Naive thymus-derived CD4-positive, alpha-beta T cell (primary cell): ENCODE results near the gene WDR93. TPM values are rescaled to one million over a fixed set of nuclear protein-coding genes. Genes with fewer than 3 reads are reported as not detected.

Experiments used
- ATAC-seq: fragments of 150-1000 bp; cut with Tn5 transposase; 2 replicates; pipeline ENCODE4 v1.10.0; 2021; ENCODE audit warnings: mild to moderate bottlenecking, moderate library complexity
- CTCF ChIA-PET: fragments of 350-600 bp; sonication (Branson Sonifier 250); formaldehyde crosslinking; loops from one replicate; lab custom pipeline; 2021; ENCODE audit warnings: antibody characterized with exemption; lab: Charles Lee
- POLR2A ChIA-PET: fragments of 350-600 bp; sonication (Branson Sonifier 250); formaldehyde crosslinking; loops from one replicate; lab custom pipeline; 2021; ENCODE audit warnings: antibody characterized with exemption, inconsistent platforms; lab: Charles Lee
- DNase-seq, 9 donors: peaks; one replicate each; pipeline versions ENCODE4 v3.0.0 to v3.0.0-alpha.2; 2020 to 2022; ENCODE audit warnings: mixed read lengths in 1 of 9
- H3K27ac ChIP-seq: one replicate; pipeline ENCODE4 v1.7.0; 2013; ENCODE audit warnings: mild to moderate bottlenecking, low read depth, low read length, moderate library complexity
- H3K27me3 ChIP-seq, 2 donors: one replicate each; pipeline ENCODE4 v1.7.0; 2013; ENCODE audit warnings: low read length in 2 of 2, mild to moderate bottlenecking in 2 of 2, moderate library complexity in 2 of 2; ENCODE audit not compliant: control insufficient read depth in 2 of 2, insufficient read depth in 2 of 2
- H3K36me3 ChIP-seq, 3 experiments: 1 replicate in 2 of 3; 2 replicates in 1 of 3; pipeline ENCODE4 v1.7.0; 2013; ENCODE audit warnings: low read length in 3 of 3, mild to moderate bottlenecking in 3 of 3, moderate library complexity in 1 of 3; ENCODE audit not compliant: insufficient read depth in 3 of 3, control insufficient read depth in 2 of 3
- H3K4me1 ChIP-seq, 2 donors: one replicate each; pipeline ENCODE4 v1.7.0; 2013; ENCODE audit warnings: low read length in 2 of 2, mild to moderate bottlenecking in 2 of 2, moderate library complexity in 1 of 2; ENCODE audit not compliant: control insufficient read depth in 2 of 2, insufficient read depth in 2 of 2
- H3K4me3 ChIP-seq: 2 replicates; pipeline ENCODE4 v1.7.0; 2013; ENCODE audit warnings: mild to moderate bottlenecking, low read length
- H3K9me3 ChIP-seq, 3 experiments: 1 replicate in 2 of 3; 2 replicates in 1 of 3; pipeline ENCODE4 v1.7.0; 2013; ENCODE audit warnings: low read length in 3 of 3; ENCODE audit not compliant: control insufficient read depth in 2 of 3
- H3K27ac Mint-ChIP-seq, 9 donors: one replicate each; pipeline ENCODE4 v1.8.0; 2020 to 2022; ENCODE audit warnings: mixed read lengths in 9 of 9, mild to moderate bottlenecking in 8 of 9, moderate library complexity in 5 of 9, inconsistent platforms in 2 of 9
- H3K27me3 Mint-ChIP-seq, 5 donors: one replicate each; pipeline ENCODE4 v1.8.0; 2021 to 2022; ENCODE audit warnings: mixed read lengths in 5 of 5, mild to moderate bottlenecking in 1 of 5
- H3K36me3 Mint-ChIP-seq, 5 donors: one replicate each; pipeline ENCODE4 v1.8.0; 2020 to 2022; ENCODE audit warnings: mixed read lengths in 5 of 5, mild to moderate bottlenecking in 3 of 5, inconsistent platforms in 1 of 5
- H3K4me1 Mint-ChIP-seq, 7 donors: one replicate each; pipeline ENCODE4 v1.8.0; 2020 to 2022; ENCODE audit warnings: mixed read lengths in 7 of 7, mild to moderate bottlenecking in 3 of 7, inconsistent platforms in 1 of 7
- H3K4me3 Mint-ChIP-seq, 10 donors: one replicate each; pipeline ENCODE4 v1.8.0; 2020 to 2022; ENCODE audit warnings: mild to moderate bottlenecking in 10 of 10, mixed read lengths in 10 of 10, moderate library complexity in 6 of 10, inconsistent platforms in 2 of 10
- H3K9me3 Mint-ChIP-seq, 11 donors: one replicate each; pipeline ENCODE4 v1.8.0; 2020 to 2022; ENCODE audit warnings: mixed read lengths in 11 of 11, mild to moderate bottlenecking in 4 of 11, inconsistent platforms in 1 of 11, moderate library complexity in 1 of 11
- intact Hi-C, 2 donors: fragments of 100-400 bp; cut with micrococcal nuclease; formaldehyde crosslinking; loops; one replicate each; pipeline ENCODE4 v1.15.1; 2023
- polyA plus RNA-seq, 2 donors: library from polyadenylated mRNA; unstranded; fragments of 300-500 nt; fragmentation: Illumina TruSeq; gene quantifications; one replicate each; pipeline ENCODE4 v1.2.3, GENCODE V29; 2021
- total RNA-seq, 6 experiments: library from RNA in 5 of 6; stranded (reverse) in 5 of 6; gene quantifications; 1 replicate in 5 of 6; 2 replicates in 1 of 6; pipeline ENCODE4 v1.2.3 and lab custom pipeline; 2021 to 2026

Gene WDR93
- total and polyA plus RNA-seq, 7 experiments from 2014 or later: 0.27 TPM; not detected in 6

- H3K27me3 ChIP-seq: no peaks in the 10 kb centered on the region
- no peaks in the 10 kb centered on the region for H3K9me3 Mint-ChIP-seq
- peaks cover 0 to 4% (median 0%) of the 10 kb centered on the region in 5 donors for H3K36me3 Mint-ChIP-seq
- no peak for ATAC-seq
- ChIA-PET POLR2A (no interaction called here), CTCF (no interaction called here)
- intact Hi-C loops: no loop called here
- no peaks in the 10 kb centered on the region for H3K9me3 ChIP-seq
- no peak overlapping the region for H3K4me3 Mint-ChIP-seq
- no peak overlapping the region for H3K27ac ChIP-seq
- no peaks in the 10 kb centered on the region for H3K36me3 ChIP-seq
- H3K4me3 ChIP-seq: no peak overlapping the region
- H3K4me1 ChIP-seq: no peaks in the 10 kb centered on the region
- no peak overlapping the region for H3K27ac Mint-ChIP-seq
- DNase-seq: no peak
- H3K4me1 Mint-ChIP-seq: peaks cover 0 to 8% (median 0%) of the 10 kb centered on the region in 7 donors
- H3K27me3 Mint-ChIP-seq: peaks cover 0 to 10% (median 8%) of the 10 kb centered on the region in 5 donors
These were observed 18.1 kb upstream of the WDR93 start for GRCh38 chr15:89672221-89673164.

GRCh38 chr15:89673165-89673512 is 17.5 kb upstream of the WDR93 start:
- H3K27ac Mint-ChIP-seq: no peak overlapping the region
- H3K4me3 Mint-ChIP-seq: no peak overlapping the region
- H3K9me3 Mint-ChIP-seq: no peaks in the 10 kb centered on the region
- peaks cover 0 to 6% (median 4%) of the 10 kb centered on the region in 5 donors for H3K27me3 Mint-ChIP-seq
- Histone ChIP-seq H3K4me1 (no peaks in the 10 kb centered on the region), H3K27me3 (no peaks in the 10 kb centered on the region), H3K27ac (no peak overlapping the region), H3K9me3 (no peaks in the 10 kb centered on the region), H3K4me3 (no peak overlapping the region), H3K36me3 (no peaks in the 10 kb centered on the region)
- ATAC-seq (peak; percentile 44), DNase-seq (no peak)
- intact Hi-C loops: no loop called here
- ChIA-PET POLR2A (no interaction called here), CTCF (no interaction called here)
- H3K36me3 Mint-ChIP-seq: peaks cover 0 to under 1% (median 0%) of the 10 kb centered on the region in 5 donors
- peaks cover 0 to 8% (median 0%) of the 10 kb centered on the region in 7 donors for H3K4me1 Mint-ChIP-seq

- CTCF ChIA-PET: no interaction called here
- H3K4me3 Mint-ChIP-seq: no peak overlapping the region
- no peak for ATAC-seq
These were observed 16.1 kb upstream of the WDR93 start for GRCh38 chr15:89674526-89674925.

GRCh38 chr15:89675606-89676005 is 15.0 kb upstream of the WDR93 start:
- Mint-ChIP-seq H3K27me3 (peaks cover 0 to 2% (median 0%) of the 10 kb centered on the region in 5 donors), H3K4me1 (peaks cover 0 to 5% (median 0%) of the 10 kb centered on the region in 7 donors), H3K9me3 (no peaks in the 10 kb centered on the region), H3K4me3 (no peak overlapping the region), H3K36me3 (peaks cover 0 to 6% (median 0%) of the 10 kb centered on the region in 5 donors), H3K27ac (no peak overlapping the region)
- Histone ChIP-seq H3K36me3 (no peaks in the 10 kb centered on the region), H3K27ac (no peak overlapping the region), H3K27me3 (no peaks in the 10 kb centered on the region), H3K4me3 (no peak overlapping the region), H3K9me3 (no peaks in the 10 kb centered on the region), H3K4me1 (no peaks in the 10 kb centered on the region)
- CTCF ChIA-PET: no interaction called here
- ATAC-seq: no peak
- DNase-seq: no peak
- intact Hi-C loops: no loop called here
- POLR2A ChIA-PET: no interaction called here

More at GRCh38 chr15:89674526-89674925, 16.1 kb upstream of the WDR93 start:
- Mint-ChIP-seq H3K9me3 (no peaks in the 10 kb centered on the region), H3K27ac (no peak overlapping the region), H3K27me3 (peaks cover 0 to 2% (median 0%) of the 10 kb centered on the region in 5 donors), H3K36me3 (no peaks in the 10 kb centered on the region), H3K4me1 (peaks cover 0 to 8% (median 0%) of the 10 kb centered on the region in 7 donors)
- Histone ChIP-seq H3K9me3 (no peaks in the 10 kb centered on the region), H3K4me1 (no peaks in the 10 kb centered on the region), H3K27ac (no peak overlapping the region), H3K36me3 (no peaks in the 10 kb centered on the region), H3K27me3 (no peaks in the 10 kb centered on the region), H3K4me3 (no peak overlapping the region)
- no peak for DNase-seq
- intact Hi-C loops: no loop called here
- POLR2A ChIA-PET: no interaction called here

- DNase-seq: no peak
- Histone ChIP-seq H3K9me3 (no peaks in the 10 kb centered on the region), H3K4me3 (no peak overlapping the region), H3K27me3 (no peaks in the 10 kb centered on the region), H3K4me1 (no peaks in the 10 kb centered on the region), H3K27ac (no peak overlapping the region), H3K36me3 (no peaks in the 10 kb centered on the region)
- ChIA-PET CTCF (no interaction called here), POLR2A (no interaction called here)
- Mint-ChIP-seq H3K4me3 (no peak overlapping the region), H3K27ac (no peak overlapping the region), H3K4me1 (peaks cover 0 to 4% (median 0%) of the 10 kb centered on the region in 7 donors), H3K36me3 (peaks cover 0 to 9% (median 0%) of the 10 kb centered on the region in 5 donors), H3K27me3 (peaks cover 0 to 4% (median 0%) of the 10 kb centered on the region in 5 donors), H3K9me3 (no peaks in the 10 kb centered on the region)
- intact Hi-C loops: no loop called here
- no peak for ATAC-seq
These were observed 13.2 kb upstream of the WDR93 start for GRCh38 chr15:89677381-89677780.

- Mint-ChIP-seq H3K36me3 (peaks cover 0 to 25% (median 17%) of the 10 kb centered on the region in 5 donors), H3K27me3 (peaks cover 0 to 4% (median 0%) of the 10 kb centered on the region in 5 donors), H3K27ac (no peak within 1 kb of the TSS), H3K9me3 (no peaks in the 10 kb centered on the region), H3K4me1 (no peaks in the 10 kb centered on the region), H3K4me3 (no peak within 1 kb of the TSS)
- ChIA-PET CTCF (no interaction called here), POLR2A (no interaction called here)
- Histone ChIP-seq H3K9me3 (no peaks in the 10 kb centered on the region), H3K4me3 (no peak within 1 kb of the TSS), H3K4me1 (no peaks in the 10 kb centered on the region), H3K27me3 (no peaks in the 10 kb centered on the region), H3K36me3 (peaks cover 0 to 4% (median 0%) of the 10 kb centered on the region in 3 experiments), H3K27ac (no peak within 1 kb of the TSS)
- intact Hi-C loops: no loop called here
- no peak for ATAC-seq
- no peak for DNase-seq
These were observed 11.4 kb upstream of the WDR93 start, which contains the start of gene PLIN1 for GRCh38 chr15:89679212-89679611. Gene PLIN1 (minus strand): TSS chr15:89679367. CDS start chr15:89677489, 1,878 bp downstream.
